Tongue (tissue), 2 donors: ENCODE measurements around the gene ARNT2. TPM values are rescaled to one million over a fixed set of nuclear protein-coding genes. Genes with fewer than 3 reads are reported as not detected.
A peak's percentile ranks its signal among the peaks of the same experiment; 100 is the strongest.

Source experiments
- DNase-seq: peaks from one replicate; pipeline ENCODE4 v3.0.0-alpha.2; 2015
- total RNA-seq: library from RNA; depleted of rRNA; stranded (reverse); fragments of >200 nt; gene quantifications from one replicate; pipeline ENCODE4 v1.2.3, GENCODE V29; 2014

ARNT2 gene
- total RNA-seq, 1 donor from 2014 or later, result 6.9 TPM

DNA sequence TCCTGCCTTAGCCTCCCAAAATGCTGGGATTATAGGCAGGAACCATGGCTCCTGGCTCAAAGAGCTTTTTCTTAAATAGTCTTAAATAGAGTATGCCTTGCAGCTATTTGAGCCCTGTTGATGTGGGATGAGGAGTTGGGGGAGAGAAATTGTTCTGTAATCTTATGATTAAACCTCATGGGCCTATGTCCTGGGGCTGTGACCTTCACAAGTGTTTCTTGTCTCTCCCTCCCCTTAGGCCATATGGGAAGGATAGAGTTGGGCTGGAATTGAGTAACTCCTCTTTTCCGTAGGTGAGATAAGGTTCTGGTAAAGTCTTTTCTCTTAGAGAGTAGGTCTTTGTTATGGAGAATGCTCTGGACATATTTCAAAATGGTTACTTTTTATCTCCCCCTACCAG is 114.3 kb downstream of the ARNT2 start:
- no peak for DNase-seq

DNA sequence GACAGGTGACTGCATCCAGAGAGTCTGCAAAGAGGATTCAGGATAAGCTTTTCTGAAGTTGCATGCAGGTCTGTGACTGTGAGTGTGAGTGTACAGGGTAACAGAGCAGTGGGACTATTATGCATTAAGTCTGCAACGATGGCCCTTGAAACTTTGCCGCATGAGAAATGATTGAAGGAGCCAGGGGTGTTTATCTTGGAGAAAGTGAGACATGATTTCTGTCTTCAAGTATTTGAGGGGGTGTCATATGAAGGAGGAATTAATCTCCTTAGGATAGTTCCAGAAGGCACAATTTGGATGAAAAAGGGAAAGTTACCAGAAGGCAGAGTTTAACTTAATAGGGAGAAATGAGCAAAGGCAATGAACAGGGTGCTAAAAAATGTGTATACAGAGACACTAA is 119.6 kb downstream of the ARNT2 start:
- no peak for DNase-seq

DNA sequence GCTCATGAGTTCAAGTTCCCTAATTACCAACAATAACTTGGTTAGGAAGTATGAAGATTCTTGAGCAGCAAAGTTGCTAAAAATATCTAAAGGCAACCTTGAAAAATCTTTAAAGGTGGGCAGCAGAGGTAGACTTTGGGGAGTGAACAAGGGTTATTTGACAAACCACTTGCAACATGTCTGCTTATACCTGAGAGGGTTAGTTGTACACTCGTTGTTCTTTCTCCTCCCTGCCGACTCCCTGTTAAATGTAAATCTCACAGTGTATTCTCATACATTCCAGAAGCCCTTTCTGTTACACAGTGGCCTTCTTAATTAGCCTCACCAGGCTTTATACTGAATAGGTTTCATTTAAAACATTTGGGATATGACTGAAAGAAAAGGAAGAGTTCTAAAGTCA is 121.7 kb downstream of the ARNT2 start:
- DNase-seq, result no peak

DNA sequence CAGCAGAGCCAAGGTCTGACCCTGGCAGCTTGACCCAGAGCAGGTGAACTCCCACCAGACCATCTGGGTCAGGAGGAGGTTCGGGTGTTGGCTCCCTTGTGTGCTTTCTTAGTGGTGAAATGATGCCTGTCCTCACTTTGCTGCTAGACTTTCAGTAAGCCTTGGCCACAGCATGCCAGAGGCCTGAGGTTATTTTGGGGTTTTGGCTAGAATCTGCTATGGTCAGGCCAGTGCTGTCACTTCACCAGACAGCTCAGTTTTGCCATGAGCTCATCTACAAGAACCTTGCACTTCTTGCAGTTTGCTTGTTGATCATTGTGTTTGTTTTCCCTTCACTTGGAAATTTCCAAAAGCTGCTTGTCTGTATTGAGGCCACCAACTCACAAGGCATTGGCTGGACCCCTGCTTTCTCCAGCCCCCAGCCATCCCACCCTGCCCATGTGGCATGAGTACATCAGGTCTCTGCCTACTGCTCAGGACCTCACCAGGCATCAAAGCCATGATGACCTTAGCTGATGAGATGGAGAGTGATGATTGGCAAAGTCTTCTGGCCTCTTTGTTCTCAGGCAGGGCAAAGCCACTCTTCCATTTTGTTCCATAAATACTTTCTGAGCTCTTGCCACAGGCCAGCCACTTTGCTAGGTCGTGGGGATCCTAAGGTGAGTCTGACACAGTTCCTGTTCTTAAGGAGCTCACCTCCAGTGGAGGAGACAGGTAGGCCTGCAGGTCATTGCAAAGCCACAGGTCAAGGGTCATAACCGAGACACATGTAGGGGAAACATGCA is 122.6 kb downstream of the ARNT2 start:
- no peak for DNase-seq

DNA sequence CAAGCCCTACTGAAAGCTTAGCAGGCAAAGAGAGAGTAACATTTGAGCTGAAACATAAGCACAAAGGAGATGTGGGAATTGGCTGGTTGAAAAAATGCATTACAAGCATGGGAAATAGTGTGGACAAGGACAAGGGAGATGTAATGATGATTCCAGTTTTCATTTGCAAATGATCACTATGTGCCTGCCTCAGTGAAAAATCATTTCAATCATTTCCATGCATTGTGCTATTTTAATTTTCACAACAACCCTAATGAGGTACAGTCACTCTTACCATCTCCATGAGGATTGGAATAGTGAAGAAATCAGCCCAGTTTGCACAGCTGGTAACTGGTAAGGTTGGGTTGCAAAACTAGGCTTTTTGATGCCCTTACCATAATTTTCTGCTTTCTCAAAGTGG is 123.2 kb downstream of the ARNT2 start:
- no peak for DNase-seq

DNA sequence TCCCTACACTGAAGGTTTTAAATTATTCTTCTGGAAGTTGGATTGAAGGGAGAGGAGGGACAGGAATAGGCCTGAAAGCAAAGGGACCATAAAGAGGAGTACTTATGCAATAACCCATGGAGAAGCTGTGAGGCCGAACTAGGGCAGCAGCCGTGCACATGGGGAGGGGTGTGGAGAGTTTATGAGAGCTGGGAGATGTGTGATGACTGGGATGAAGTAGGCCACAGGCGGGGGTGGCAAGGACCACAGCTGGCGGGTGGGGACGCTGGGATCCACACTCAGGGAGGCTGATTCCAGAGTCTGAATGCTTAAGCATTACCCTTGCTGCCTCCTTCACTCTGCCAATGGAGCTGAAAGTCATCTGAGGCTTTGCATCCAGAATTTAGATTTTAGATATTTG is 123.8 kb downstream of the ARNT2 start:
- DNase-seq, result no peak

DNA sequence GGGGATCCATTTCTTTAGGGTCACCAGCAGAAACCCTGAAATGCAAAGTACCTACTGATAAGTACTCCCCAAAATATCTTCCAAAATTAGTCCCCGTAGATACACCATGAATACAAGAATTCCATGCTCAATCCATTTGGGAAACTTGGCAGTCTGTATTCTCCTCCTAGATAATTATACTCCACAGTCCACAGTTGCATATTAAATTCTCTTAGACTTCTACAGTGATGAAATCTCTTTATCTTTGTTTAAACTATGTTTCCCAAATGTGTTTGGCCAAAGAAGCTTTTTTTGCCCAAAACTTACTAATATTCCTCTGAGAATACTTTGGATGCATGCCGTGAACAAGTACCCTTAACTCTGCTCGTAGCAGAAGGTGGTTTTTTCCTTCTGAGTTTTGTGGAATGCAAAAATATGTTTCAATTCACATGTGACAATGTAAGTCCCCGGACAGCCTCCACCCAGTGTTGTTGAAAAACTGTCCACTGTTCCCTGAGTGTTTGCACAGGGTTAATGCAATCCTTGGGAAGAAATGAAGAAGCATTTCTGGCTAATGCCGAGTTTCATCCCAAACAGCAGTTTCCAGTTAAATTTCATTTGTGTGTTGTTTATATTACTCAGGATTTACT is 126.7 kb downstream of the ARNT2 start:
- no peak for DNase-seq

DNA sequence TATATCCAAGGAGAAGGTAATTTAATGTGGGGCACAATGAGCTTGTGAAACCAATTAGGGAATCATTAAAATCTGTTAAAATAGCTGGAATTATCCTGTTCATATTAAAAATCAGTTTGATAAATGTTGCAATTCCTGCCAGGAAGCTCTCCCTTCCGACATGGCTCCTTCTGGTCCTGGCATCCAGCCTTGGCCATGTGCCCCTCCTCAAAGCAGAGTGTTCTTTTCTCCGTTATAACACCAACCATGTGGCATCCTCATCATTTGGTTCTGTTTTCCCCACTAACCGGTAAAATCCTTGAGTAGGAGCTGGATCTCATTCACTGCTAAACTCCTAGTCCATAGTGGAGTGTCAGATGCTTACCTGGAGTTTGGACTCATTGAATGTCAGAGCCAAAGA is 127.2 kb downstream of the ARNT2 start:
- peak; percentile 44 for DNase-seq

DNA sequence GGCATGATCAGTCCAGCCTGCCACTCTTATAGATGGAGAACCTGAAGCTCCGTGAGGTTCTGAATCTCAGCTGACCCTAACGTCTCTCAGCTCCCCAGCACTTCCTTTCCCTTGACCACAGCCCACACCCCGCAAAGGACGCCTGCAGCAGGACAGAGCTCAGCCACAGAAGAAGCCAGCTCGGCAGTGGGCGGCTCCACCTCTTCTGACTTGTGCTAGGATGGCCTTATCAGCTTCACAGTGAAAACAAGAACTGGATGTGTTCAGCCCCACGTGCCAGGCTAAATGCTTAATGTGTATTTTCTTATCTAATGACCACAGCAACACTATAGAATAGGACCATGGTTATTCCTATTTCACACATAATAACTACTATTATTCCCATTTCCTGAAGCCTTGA is 127.6 kb downstream of the ARNT2 start:
- DNase-seq, result no peak

DNA sequence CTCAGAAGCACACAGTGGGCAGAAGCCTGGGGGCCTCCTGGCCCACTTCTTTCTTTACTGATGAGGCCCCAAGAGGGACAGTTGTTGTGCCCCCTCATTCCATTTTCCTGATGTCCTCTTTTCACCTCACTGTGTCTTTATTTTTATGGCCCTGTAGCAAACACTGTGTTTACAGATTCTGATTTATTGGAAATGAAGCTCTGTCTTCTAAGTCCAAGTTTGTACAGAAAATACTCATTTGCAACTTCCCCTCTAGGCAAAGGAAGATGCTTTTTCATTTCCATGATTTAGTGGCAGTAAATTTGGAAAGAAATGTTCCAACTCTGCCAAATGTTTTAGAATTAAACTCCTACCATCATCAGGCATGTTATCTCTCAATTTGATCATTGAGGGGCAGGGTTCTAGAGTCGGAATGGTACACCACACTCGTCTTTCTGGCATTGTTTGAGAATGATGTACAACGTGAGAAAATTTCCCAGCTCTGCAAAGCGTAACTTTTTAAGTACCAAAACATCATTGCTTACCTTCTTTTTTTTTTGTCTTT is 129.7 kb downstream of the ARNT2 start:
- no peak for DNase-seq

DNA sequence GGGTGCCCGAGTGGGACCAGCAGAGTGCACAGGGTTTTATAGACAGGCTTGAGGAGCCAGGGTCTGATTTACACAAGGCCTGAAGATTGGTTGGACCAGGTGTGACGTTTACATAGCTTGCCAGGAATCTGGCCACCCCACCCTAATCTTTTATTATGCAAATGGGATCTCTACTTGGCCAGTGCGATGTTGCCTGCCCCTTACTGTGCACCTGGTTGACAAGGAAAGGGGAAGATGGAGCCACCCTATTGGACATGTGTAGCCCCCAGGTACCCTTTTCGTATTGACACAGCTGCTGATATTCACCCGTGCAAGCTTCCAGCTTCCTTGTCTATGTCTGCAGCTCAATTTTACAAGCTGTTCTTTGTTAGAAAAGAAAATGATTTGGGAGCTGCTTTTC is 132.0 kb downstream of the ARNT2 start:
- no peak for DNase-seq

DNA sequence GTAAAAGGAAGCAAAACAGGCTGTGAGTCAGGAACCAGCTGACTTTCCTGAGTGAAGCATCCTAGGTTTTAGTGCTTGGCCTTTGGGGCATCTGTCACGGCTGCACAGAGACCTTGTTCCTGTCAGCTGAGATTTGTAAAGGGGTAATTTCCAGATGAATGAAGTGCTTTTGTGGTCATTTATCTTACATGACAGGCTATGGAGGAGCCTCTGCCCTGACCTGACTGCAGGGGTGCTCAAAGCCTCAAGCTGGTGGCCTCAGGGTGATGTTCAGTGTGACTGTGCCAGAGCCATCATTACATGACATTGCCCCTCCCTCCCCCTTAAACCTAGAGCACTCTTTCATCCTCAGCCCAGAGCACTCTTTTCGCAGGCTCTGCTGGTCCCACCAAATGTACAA is 132.5 kb downstream of the ARNT2 start:
- no peak for DNase-seq

DNA sequence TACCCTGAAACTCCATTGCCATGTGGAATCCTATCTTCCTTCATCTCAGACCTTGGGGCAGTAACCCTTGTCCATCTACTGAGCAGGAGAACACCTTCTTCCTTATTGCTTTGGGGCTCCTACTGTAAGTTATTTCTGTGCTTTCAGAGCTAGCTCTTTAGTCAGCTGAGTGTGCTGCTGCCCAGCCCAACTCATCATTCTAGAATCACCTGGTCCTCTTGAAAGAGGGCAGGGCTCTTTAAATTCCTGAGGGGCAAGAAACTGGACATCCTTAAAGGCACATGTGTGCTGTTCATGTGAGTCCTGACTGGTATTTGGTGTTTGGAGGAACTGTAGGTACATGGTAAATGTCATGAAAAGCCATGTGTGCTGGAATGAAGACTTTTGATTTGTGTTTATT is 140.9 kb downstream of the ARNT2 start:
- no peak for DNase-seq

DNA sequence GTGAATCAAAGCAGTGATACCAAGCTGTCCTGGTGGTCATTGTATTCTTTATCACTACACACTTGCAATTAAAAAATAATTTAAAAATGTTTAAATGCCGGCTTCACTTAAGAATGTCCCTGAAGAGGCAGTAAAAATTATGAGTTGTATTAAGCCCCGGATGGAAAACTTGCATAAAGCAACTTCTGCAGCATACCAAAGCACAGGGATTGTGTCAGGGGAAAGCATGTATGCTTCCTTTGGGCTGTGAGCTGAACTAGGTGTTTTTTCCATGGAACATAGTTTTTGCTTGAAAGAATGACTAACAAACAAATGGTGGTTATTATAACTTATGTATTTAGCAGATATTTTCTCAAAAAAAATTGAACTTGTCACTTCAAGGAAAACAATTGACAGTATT is 143.1 kb downstream of the ARNT2 start:
- DNase-seq, result no peak

DNA sequence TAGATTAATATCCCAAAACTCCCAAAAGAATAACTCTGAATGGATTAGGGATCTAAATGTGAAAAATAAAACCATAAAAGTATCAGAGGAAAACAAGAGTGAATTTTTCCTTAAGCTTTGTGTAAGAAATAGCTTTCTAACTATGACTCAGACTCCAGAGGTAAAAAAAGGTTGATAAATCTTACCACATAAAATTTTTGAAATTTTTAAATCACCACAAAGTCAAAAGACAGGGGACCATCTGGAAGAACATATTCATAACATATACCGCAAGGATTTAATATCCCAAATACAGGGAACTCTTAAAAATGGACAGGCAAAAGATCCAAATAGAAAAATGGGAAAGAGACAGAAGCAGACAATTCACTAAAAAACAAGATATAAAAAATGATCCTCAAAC is 145.0 kb downstream of the ARNT2 start:
- no peak for DNase-seq

DNA sequence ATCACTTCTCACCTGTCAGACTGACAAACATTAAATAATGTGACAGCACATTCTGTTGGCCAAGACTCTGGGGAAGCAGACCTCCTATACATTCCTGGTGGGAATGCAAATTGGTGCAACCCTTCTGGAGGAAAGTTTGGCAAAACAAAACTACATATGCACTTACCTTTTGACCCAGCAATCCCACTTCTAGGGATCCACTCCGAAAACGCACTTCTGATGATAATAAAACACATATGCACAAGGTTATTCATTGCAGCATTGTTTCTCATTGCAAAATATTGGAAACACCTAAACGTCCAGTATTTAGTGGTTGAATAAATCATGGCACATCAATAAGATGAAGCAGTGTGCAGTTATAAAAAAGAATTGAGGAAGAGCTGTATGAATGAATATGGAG is 145.5 kb downstream of the ARNT2 start:
- no peak for DNase-seq

DNA sequence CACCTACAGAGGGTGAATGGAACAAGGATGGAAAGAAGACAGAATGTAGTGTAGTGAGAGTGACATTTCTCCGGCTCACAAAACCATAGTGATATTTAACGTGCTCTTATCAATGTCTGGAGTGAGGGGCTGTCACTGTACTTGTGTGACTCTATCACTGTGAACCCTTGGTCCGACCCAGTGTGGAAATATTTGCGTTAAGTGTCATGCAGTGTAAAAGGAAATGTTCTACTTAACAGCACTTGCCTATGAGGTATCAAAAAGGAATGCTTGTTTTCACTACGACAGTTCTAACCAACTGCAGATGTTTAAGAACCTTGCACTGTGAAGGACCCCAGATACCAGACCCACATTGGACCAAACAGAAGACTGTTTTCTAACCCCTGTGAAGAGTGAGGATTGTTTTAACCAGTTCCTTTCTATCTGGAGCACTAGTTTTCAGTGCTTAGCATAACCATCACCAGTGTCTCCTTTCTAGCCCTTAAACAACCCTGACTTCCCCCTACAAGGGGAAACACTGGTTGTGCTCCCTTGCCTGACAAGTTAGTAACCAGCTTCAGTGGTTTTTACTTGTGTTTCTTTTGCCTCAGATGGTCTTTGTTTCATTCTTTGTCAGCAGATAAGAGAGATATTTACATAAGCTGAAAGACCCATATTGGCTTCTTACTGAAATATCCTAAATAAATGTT is 146.2 kb downstream of the ARNT2 start:
- DNase-seq, result peak; percentile 39

DNA sequence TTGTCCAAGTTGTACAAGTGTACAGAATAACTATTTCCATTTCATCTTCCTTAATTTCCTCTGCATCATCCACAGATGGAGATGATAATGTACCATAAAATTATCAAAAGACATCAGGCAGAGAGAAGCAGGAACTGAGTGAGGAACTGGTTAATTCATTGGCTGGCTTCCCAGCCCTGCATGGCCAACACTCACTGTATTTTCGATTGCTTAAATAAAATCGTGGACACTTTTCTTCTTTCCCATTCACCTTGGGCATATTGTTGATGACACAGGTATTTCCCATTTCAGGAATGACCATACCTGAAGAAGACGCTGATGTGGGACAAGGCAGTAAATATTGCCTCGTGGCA is 146.7 kb downstream of the ARNT2 start:
- peak; percentile 27 for DNase-seq

DNA sequence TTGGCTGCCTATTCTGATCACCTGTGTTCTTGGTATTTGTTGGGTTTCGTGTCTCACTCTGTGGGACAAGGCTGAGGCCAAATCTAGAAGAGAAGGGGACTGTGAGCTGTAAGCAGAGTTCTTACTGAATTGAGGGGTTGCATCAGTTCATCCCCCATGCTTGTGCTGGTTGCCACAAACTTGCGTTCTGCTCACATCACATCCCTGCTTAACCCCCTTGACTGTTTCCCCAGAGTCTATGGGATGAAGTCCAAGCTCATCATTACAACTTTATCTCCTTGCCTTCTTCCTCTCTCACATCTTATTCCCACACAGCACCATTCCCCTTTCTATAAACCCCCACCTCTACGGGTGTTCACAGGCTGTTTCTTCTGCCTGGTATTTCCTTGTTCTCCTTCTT is 147.2 kb downstream of the ARNT2 start:
- no peak for DNase-seq

DNA sequence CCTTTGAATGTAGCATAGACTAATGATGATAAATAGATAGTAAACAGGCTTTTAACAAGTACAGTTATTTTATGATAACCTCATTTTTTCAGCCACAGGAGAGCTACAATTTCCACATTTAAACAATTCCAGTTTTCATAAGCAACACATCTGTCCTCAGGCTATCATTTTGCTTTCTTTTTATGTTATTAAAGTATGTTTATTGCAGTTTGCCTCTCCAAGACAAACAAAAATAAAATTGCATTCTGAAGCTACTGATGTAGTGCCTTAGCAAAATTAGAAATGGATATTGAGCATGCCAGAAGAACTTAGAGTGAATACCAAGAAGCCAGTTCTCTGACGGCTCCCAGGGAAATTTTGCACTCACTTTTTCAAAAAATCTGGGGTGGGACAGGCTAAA is 150.4 kb downstream of the ARNT2 start:
- no peak for DNase-seq

DNA sequence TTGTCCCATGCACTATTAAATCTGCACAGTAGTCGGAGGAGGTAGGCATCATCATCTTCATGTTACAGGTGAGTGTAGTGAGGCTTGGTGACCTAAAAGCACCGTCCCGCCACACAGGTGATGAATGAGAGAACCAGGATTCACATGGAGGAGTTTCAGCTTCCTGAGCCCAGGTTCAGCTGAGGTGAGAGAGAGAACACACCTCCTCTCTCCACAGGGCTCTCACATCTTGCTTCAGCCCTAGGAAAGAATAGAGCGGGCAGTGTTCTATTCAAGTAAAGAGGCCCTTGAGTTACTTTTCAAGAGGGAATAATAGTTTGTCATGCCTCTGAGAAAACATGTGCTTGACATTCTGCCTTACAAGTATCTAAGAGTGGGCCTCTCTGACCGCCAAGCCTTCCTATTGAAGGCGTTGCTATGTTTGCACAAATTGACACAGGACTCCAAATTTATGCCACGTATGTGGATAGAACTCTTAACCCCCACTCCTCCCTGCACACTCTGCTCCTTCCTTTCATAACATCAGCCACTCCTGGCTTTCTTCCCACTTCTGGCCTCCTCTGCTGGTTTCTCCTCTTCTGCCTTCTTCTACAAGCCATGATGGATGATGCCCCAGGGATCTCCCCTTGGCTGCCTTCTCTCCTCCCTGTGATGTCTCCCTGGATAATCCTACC is 152.6 kb downstream of the ARNT2 start:
- DNase-seq, result no peak

DNA sequence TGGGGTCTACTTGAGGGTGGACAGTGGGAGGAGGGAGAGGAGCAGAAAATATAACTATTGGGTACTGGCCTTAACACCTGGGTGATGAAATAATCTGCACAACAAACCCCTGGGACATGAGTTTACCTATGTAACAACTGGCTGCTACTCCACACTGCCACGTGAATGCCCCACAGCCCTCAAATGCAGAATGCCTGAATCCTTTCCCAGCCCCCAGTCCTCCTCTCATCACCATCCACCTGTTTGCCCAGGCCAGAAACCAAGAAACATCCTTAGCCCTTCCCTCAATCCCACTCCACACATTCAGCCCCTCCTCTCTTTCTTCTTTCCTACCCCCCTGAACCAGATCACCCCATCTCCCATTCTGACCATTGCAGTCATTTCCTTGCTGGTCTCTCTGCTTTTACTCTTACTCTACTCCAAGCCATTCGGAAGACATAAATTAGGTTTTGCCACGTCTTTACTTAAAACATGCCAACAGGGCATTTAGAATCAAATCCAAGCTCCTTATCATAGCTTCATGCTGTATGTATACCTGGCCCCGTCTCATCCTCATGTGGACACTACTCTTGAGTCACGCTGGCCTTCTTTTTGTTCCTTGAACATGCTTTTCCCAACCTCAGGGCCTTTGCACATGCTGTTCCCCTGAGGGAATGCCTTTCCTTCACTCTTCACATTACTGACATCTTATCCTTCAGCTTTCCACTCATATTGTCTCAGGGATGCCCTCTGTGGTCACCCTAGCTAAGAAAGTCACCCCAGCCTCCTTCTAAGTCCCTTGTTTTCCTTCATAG is 153.5 kb downstream of the ARNT2 start:
- DNase-seq, result no peak
